ENCODE data around the gene MSX2.

MSX2 gene

DNA sequence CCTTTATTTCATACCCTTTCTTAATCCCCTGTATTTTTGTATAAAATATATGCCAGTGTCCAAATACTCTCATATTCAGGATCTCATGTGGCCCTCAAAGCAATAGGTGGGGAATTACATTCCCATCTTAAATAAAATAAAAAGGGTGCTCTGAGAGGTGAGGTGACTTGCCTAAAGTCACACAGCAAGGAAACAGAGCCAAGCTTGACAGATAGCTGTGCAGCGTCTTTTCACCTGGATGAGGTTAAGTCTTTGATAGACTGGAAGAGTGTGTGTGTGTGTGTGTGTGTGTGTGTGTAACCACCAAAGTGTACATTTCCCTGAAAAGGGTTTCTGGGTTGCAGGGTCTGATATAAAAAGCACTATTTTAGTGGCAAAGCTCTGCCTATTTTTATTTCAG lies 12.4 kb downstream of the MSX2 start:
- no peak overlapping the region for H3K27ac ChIP-seq
- TF ChIP-seq, protein P1, sequence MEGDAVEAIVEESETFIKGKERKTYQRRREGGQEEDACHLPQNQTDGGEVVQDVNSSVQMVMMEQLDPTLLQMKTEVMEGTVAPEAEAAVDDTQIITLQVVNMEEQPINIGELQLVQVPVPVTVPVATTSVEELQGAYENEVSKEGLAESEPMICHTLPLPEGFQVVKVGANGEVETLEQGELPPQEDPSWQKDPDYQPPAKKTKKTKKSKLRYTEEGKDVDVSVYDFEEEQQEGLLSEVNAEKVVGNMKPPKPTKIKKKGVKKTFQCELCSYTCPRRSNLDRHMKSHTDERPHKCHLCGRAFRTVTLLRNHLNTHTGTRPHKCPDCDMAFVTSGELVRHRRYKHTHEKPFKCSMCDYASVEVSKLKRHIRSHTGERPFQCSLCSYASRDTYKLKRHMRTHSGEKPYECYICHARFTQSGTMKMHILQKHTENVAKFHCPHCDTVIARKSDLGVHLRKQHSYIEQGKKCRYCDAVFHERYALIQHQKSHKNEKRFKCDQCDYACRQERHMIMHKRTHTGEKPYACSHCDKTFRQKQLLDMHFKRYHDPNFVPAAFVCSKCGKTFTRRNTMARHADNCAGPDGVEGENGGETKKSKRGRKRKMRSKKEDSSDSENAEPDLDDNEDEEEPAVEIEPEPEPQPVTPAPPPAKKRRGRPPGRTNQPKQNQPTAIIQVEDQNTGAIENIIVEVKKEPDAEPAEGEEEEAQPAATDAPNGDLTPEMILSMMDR (conservative IDR thresholded peaks at IDR 0.05): no peak

GRCh38 chr5:174737330-174737729 lies 12.9 kb downstream of the MSX2 start:
- TF ChIP-seq, protein P1 (conservative IDR thresholded peaks at IDR 0.05): no peak
- no peak overlapping the region for H3K27ac ChIP-seq

GRCh38 chr5:174741352-174741751 lies 17.0 kb downstream of the MSX2 start:
- no peak overlapping the region for H3K27ac ChIP-seq
- TF ChIP-seq, protein P1 (conservative IDR thresholded peaks at IDR 0.05): no peak

GRCh38 chr5:174744896-174745295 lies 20.5 kb downstream of the MSX2 start:
- no peak overlapping the region for H3K27ac ChIP-seq
- TF ChIP-seq, protein P1 (conservative IDR thresholded peaks at IDR 0.05): no peak

DNA sequence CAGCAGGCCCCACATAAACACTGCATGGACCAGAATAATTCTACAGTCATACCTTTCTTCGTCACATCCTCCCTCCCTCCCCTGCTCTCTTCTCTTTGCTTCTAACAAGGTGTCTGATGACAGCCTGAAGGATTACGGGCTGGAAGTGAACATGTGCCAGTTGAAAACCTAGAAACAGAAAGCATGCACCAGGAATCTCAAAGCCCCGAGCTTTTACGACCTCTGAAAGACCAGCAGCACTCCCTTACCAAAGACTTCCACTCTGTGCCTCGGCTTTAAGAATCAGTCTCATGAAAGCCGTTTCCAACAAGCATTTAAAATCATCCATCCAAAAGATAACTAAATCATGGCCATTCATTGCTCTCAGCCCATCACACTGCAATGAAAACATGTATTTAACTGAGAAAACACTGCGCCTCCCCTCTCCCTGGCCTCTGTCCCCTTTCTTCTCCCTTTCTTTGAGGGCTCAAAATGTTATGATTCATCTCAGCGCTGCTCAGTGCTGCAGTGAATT lies 21.3 kb downstream of the MSX2 start:
- TF ChIP-seq, protein P1 (conservative IDR thresholded peaks at IDR 0.05): no peak
- H3K27ac ChIP-seq: no peak overlapping the region

GRCh38 chr5:174750711-174751110 lies 26.3 kb downstream of the MSX2 start:
- TF ChIP-seq, protein P1 (conservative IDR thresholded peaks at IDR 0.05): no peak
- peak overlapping the region; percentile 20; the same call in 1 of the 2 replicates for H3K27ac ChIP-seq

GRCh38 chr5:174751154-174752000 lies 27.0 kb downstream of the MSX2 start:
- H3K27ac ChIP-seq: peak overlapping the region; percentile 20; the same call in 1 of the 2 replicates
- TF ChIP-seq, protein P1 (conservative IDR thresholded peaks at IDR 0.05): 0 out of 2 replicates have a peak, but pooled peaks have one; percentile 18
